DOHH2 (cell line): ENCODE data around the gene MUC6.

ENCODE experiments used
- H3F3A ChIP-seq: fragments of 200-600 bp; sonication (generic), shearing (Covaris generic); 2 replicates; pipeline ENCODE4 v1.6.0; 2016; ENCODE audit warnings: antibody characterized with exemption, mild to moderate bottlenecking; ENCODE audit not compliant: control insufficient read depth, insufficient read depth
- H3K27ac ChIP-seq: fragments of 200-600 bp; sonication (generic); 2 replicates; pipeline ENCODE4 v1.5.1; 2014; ENCODE audit warnings: low read depth, mild to moderate bottlenecking, low read length, moderate library complexity
- H3K27me3 ChIP-seq: fragments of 200-600 bp; sonication (generic); 2 replicates; pipeline ENCODE4 v1.6.1; 2014; ENCODE audit warnings: mild to moderate bottlenecking, low read length, mixed read lengths; ENCODE audit not compliant: control insufficient read depth
- H3K36me3 ChIP-seq: fragments of 200-600 bp; sonication (generic); 2 replicates; pipeline ENCODE4 v1.6.1; 2014; ENCODE audit warnings: mild to moderate bottlenecking, low read length, moderate library complexity, mixed read lengths; ENCODE audit not compliant: control insufficient read depth
- H3K4me1 ChIP-seq: fragments of 200-600 bp; sonication (generic); 2 replicates; pipeline ENCODE4 v1.6.1; 2014; ENCODE audit warnings: mild to moderate bottlenecking, low read length, mixed read lengths; ENCODE audit not compliant: control insufficient read depth
- H3K4me2 ChIP-seq: fragments of 200-600 bp; sonication (generic); 2 replicates; pipeline ENCODE4 v1.6.0; 2014; ENCODE audit warnings: mild to moderate bottlenecking, low read length, moderate library complexity
- H3K4me3 ChIP-seq: fragments of 200-600 bp; sonication (generic); 2 replicates; pipeline ENCODE4 v1.5.1; 2014; ENCODE audit warnings: mild to moderate bottlenecking, low read length, mixed read lengths
- H3K79me2 ChIP-seq: fragments of 200-600 bp; sonication (generic); 2 replicates; pipeline ENCODE4 v1.6.1; 2014; ENCODE audit warnings: mild to moderate bottlenecking, low read length, mixed read lengths; ENCODE audit not compliant: control insufficient read depth
- H3K9me2 ChIP-seq: fragments of 200-600 bp; sonication (generic); replicated peaks from 2 replicates; pipeline ENCODE4 v1.6.1; 2014; ENCODE audit warnings: mild to moderate bottlenecking, low read length, mixed read lengths; ENCODE audit not compliant: control insufficient read depth
- H3K9me3 ChIP-seq: fragments of 200-600 bp; sonication (generic); 2 replicates; pipeline ENCODE4 v1.6.1; 2014; ENCODE audit warnings: antibody characterized with exemption, low read length, mixed read lengths; ENCODE audit not compliant: control insufficient read depth, insufficient read depth
- H4K20me1 ChIP-seq: fragments of 200-600 bp; sonication (generic); 2 replicates; pipeline ENCODE4 v1.6.0; 2014; ENCODE audit warnings: low read depth, mild to moderate bottlenecking, antibody characterized with exemption, low read length, moderate library complexity; ENCODE audit not compliant: control insufficient read depth, insufficient read depth
- EZH2phosphoT487 ChIP-seq: fragments of 200-600 bp; sonication (generic); IDR thresholded peaks from 2 replicates; pipeline ENCODE4 v1.6.1; 2017; ENCODE audit warnings: borderline replicate concordance, mild to moderate bottlenecking, antibody characterized with exemption, low read length, moderate library complexity, mixed read lengths
- TF ChIP-seq, protein P1 (sequence below): fragments of 200-600 bp; sonication (generic); IDR thresholded peaks from one replicate; pipeline ENCODE4 v1.5.1; 2014; ENCODE audit warnings: antibody characterized with exemption, mild to moderate bottlenecking, low read depth, low read length; ENCODE audit not compliant: poor library complexity, severe bottlenecking

Gene MUC6

DNA sequence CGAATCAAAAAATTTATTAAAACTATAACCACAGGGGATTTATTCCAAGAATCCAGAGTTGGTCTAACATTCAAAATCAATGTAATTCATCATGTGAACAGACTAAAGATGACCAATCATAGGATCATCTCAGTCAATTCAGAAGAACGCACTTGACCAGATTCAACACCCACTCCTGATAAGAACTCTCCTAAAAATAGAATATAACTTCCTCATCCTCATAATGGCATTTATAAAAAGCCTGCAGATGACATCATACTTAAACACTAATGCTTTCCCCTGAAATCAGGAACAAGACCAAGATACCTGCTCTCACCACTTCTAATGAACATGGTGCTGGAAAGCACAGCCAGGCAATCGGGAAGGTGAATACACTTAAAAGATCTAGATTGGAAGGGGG is 27.6 kb upstream of the MUC6 start:
- no peak for TF ChIP-seq EZH2phosphoT487
- TF ChIP-seq, protein P1, sequence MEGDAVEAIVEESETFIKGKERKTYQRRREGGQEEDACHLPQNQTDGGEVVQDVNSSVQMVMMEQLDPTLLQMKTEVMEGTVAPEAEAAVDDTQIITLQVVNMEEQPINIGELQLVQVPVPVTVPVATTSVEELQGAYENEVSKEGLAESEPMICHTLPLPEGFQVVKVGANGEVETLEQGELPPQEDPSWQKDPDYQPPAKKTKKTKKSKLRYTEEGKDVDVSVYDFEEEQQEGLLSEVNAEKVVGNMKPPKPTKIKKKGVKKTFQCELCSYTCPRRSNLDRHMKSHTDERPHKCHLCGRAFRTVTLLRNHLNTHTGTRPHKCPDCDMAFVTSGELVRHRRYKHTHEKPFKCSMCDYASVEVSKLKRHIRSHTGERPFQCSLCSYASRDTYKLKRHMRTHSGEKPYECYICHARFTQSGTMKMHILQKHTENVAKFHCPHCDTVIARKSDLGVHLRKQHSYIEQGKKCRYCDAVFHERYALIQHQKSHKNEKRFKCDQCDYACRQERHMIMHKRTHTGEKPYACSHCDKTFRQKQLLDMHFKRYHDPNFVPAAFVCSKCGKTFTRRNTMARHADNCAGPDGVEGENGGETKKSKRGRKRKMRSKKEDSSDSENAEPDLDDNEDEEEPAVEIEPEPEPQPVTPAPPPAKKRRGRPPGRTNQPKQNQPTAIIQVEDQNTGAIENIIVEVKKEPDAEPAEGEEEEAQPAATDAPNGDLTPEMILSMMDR: no peak
- Histone ChIP-seq H3K27me3 (no peaks in the 10 kb centered on the region), H4K20me1 (no peaks in the 10 kb centered on the region), H3K9me3 (no peaks in the 10 kb centered on the region), H3K36me3 (no peaks in the 10 kb centered on the region), H3K79me2 (no peaks in the 10 kb centered on the region), H3K27ac (no peak overlapping the region), H3K4me3 (no peak overlapping the region), H3K4me1 (no peaks in the 10 kb centered on the region), H3K4me2 (no peak overlapping the region), H3K9me2 (no peaks in the 10 kb centered on the region), H3F3A (no peaks in the 10 kb centered on the region)

DNA sequence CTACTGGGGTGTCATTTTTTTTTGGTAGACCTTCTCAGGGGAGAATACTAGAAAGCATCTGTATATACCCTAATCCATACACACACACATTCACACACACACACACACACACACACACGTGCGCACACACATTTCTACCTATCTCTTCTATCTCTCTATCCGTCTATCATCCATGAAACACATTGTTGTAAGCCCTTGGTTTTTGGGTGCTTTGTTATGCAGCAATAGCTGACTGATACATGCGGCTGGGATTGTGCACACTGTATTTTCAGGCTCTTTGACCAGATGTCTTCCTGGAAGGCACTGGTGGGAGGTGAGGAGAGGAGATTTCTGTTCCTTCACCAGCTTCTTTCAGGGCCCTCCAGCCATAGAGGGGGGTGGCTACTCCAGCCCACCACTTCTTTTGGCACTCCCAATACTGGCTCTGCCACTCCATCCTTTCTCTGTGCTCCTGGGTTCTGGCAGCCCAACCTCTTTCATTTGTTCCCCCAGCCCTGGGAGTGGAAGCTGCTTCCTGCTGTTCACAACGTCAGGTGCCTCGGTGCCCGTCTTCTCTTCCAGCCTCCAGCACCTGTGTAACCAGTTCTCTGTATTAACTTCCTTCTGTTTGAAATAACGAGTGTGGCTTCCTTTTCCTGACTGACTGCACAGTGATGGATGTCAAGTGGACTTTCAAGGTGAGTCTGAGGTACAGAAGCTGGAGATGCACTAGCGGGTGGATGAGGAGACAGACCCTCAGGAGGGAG is 25.7 kb upstream of the MUC6 start:
- Histone ChIP-seq H3K4me3 (no peak overlapping the region), H3F3A (no peaks in the 10 kb centered on the region), H3K4me2 (no peak overlapping the region), H3K9me2 (no peaks in the 10 kb centered on the region), H3K27me3 (no peaks in the 10 kb centered on the region), H3K79me2 (no peaks in the 10 kb centered on the region), H3K36me3 (no peaks in the 10 kb centered on the region), H3K27ac (no peak overlapping the region), H4K20me1 (no peaks in the 10 kb centered on the region), H3K9me3 (no peaks in the 10 kb centered on the region), H3K4me1 (no peaks in the 10 kb centered on the region)
- TF ChIP-seq EZH2phosphoT487: no peak

DNA sequence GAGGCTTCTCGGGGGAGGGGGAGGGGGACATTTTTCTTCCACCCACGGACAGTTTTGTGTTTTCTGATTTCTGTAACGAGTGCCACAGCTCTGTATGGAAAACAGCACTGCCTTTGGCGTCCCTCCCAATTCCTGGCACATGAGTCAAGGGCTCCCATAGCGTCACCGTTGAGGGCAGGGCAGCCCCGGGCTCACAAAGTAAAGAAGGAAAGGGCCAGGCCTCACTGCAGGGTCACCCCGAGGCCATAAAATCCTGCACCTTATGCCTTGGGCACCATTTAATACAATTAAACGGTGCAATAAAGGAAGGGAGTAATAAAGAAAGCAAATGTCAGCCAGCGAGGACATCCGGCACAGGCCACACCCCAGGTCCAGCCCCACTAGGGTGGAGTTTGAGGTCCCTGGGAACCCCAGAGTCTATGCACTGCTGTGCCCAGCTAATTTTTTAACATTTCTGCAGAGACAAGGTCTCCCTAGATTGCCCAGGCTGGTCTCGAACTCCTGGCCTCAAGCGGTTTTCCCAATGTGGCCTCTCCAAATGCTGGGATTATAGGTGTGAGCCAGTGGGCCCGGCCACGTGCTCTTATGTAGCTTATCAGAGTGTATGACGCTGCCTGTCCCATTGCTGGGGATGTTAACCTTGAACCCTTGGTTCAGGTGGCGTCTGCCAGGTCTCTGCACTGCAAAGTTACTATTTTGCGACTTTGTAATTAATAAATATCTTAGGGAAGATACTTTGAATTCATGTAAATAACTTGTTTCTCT is 24.5 kb upstream of the MUC6 start:
- Histone ChIP-seq H3K27me3 (no peaks in the 10 kb centered on the region), H3F3A (no peaks in the 10 kb centered on the region), H3K4me3 (no peak overlapping the region), H3K9me3 (no peaks in the 10 kb centered on the region), H3K27ac (no peak overlapping the region), H3K4me2 (no peak overlapping the region), H3K9me2 (no peaks in the 10 kb centered on the region), H3K79me2 (no peaks in the 10 kb centered on the region), H3K4me1 (no peaks in the 10 kb centered on the region), H3K36me3 (no peaks in the 10 kb centered on the region), H4K20me1 (no peaks in the 10 kb centered on the region)
- TF ChIP-seq EZH2phosphoT487: no peak
- TF ChIP-seq, protein P1: no peak

DNA sequence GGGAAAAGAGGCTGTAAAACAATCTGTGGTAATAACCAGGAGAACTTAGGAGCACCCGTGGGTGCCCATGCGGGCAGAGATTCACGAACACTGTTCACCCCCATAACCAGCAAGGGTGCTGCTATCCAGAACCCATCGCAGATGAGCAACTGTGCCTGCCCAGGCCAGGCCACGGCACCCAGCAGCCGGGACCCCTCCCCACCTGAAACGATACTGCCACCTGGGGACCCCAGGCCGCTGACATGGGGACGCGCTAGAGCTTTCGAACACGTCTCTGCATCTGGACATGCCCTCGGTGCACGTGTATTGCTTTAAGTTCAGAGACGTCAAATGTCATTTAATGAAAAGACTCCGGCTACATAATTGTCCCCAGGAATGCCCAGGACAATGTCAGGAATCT is 23.9 kb upstream of the MUC6 start:
- no peaks in the 10 kb centered on the region for H3K27me3 ChIP-seq
- H3K4me2 ChIP-seq: no peak overlapping the region
- no peaks in the 10 kb centered on the region for H3K9me2 ChIP-seq
- H3K4me3 ChIP-seq: no peak overlapping the region
- no peaks in the 10 kb centered on the region for H3K79me2 ChIP-seq
- H3K4me1 ChIP-seq: no peaks in the 10 kb centered on the region
- no peak overlapping the region for H3K27ac ChIP-seq
- H3F3A ChIP-seq: no peaks in the 10 kb centered on the region
- no peak for TF ChIP-seq EZH2phosphoT487
- TF ChIP-seq, protein P1: no peak
- no peaks in the 10 kb centered on the region for H4K20me1 ChIP-seq
- no peaks in the 10 kb centered on the region for H3K36me3 ChIP-seq
- H3K9me3 ChIP-seq: no peaks in the 10 kb centered on the region
